Jurkat, Clone E6-1 (cell line): ENCODE data around the gene KIF4B.

Experiments used
- DNase-seq: peaks from one replicate; pipeline ENCODE4 v3.0.0-alpha.2; 2011; ENCODE audit warnings: low read depth, low spot score
- H3K4me3 ChIP-seq: 2 replicates; pipeline ENCODE4 v1.5.1; 2011; ENCODE audit warnings: mild to moderate bottlenecking, low read length, control low read depth, moderate library complexity

Gene KIF4B

DNA sequence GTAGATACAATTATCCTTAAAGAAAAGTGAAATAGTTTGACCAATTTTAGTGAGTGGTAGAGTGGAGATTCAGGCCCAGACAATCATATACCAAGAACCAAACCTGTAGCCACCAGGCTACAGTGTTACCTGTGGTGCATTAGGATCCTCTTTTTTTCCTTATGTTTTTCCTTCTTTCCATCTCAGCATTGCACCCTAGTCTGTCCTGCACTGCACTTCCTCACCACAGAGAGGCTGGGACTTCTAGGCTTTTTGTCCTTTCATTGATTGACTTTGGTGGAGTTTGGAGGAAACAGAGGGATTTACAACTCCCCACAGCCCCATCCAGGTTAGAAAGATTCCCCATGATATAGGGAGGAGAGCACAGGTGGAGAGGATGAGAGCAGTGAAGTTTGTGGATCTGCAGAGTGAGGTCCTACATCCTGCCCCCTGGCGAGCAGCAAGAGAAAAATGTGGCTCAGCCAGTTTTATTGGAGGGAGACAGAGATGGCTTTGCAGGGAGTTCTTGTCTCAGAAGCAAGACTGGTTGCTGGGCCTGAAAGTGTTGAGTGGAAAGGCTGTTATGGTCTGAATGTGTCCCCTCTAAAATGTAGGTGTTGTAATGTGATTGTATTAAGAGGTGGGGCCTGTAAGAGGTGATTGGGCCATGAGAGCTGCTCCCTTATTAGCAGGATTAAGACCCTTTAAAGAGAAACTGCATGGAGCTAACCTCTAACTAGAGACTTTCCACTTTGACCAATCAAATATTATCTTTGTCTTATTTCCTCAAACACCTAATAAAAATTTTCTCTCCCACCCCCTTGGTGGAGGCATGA, 36.2 kb downstream of the KIF4B start:
- peak; percentile 28 for DNase-seq
- no peak overlapping the region for H3K4me3 ChIP-seq

DNA sequence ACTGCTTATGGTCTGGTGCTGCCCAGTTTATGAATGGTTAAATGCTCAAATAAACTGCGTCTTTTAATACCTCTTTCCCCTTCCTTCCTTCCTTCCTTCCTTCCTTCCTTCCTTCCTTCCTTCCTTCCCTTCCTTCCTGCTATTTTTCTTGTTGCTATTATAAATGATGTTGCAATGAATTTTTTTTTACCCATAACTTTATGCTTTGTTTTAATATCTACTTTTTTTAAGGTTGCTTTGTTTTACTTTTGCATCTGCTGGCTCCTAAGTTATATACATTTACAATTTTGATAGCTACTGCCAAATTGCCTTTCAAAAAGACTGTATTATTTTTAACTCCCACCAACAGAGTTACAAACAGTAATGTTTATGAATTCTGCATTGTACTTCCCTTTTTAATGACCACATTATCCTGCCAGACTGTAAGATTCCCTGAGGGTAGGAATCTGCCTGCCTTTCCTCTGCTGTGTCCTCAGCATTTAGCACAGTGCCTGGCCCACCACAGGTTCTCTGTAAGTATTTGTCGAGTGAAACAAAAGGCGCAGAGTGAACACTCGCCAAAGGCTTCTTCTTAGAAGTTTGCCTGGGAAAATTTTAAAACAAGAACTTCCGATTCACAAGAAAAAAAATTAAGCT, 36.9 kb downstream of the KIF4B start:
- no peak for DNase-seq
- H3K4me3 ChIP-seq = no peak overlapping the region

GRCh38 chr5:155052532-155052931, 39.0 kb downstream of the KIF4B start:
- no peak overlapping the region for H3K4me3 ChIP-seq
- DNase-seq = no peak

GRCh38 chr5:155053501-155053900, 39.9 kb downstream of the KIF4B start:
- DNase-seq = no peak

DNA sequence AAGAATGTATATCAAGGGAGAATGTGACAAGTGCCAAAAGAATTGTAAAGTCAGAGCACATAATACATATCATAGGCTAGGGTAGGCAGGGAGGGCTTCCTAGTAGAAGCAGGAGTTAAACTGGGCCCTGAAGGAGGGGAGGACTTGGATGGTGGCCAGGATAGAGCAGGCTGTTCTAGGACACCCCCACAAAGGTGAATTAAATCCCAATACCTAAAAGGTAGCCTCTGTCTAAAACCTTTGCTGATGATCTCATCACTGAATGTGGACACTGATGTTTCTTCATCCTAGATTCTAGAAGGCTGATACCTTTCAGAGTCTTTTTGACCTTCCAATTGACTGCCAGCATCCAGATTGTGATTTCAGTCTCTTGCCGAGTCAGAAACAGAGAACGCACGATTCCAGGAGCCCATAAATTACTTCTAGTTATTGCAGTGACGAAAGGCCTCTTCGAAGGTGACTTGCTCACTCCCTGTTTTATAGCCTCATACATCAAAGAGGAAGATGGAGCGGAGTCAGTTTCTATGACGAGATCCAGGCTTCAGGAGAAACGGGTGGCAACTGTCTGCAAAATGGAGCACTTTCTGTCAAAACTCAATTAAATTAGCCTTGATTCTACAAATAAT, 43.2 kb downstream of the KIF4B start:
- no peak overlapping the region for H3K4me3 ChIP-seq
- DNase-seq = no peak

More at GRCh38 chr5:155053501-155053900, 39.9 kb downstream of the KIF4B start:
- no peak overlapping the region for H3K4me3 ChIP-seq

DNA sequence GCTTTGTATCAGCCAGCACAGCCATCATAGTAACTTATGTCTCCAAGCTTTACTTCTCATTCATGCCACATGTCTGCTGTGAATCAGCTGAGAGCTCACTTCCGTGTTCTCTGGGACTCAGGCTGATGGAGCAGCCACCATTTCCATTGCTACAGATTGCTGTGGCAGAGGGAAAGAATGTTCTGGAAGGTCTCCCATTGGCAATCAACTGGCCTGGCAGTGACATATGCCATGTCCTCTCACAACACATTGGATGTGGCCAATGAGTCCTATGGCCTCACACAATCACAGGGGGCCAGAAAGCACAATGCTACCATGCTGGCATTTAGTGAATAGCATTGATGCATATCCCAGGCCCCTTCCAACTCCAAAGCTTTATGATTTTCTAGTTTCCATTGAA, 44.1 kb downstream of the KIF4B start:
- no peak for DNase-seq
- no peak overlapping the region for H3K4me3 ChIP-seq

- no peak for DNase-seq
- H3K4me3 ChIP-seq = no peak overlapping the region
These were observed 51.0 kb downstream of the KIF4B start for GRCh38 chr5:155064580-155064979.

DNA sequence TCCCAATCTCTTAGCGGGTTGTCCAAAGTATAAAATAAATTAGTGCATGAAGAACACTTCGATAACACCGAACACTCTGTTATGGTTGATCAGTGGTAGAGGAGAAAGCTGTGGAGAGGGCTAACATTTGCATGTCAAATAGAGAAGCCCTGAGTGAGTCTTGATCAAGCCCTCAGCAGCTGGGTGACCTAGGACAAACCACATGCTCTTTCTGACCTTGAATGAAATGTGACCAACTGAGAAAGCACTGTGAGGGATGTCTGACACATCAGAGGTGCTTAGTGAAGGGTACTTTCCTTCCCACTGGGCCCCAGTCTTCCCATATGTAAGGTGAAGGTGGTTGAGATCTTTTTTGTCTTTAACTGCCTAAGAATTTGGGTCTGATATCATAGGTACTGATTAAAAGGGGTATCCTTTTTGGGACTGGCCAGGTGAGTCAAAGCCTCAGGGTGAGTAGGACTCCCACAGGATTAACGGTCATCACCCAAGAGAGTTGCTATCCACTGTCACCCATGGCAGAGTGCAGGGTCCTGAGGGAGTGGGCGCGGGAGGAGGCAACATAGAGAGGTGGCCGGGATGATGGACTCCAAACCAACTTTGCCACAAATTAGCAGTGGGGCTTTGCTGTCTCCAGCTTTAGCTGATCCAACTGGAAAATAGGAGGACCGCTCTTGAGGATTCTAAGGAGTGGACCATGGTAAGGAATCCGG, 53.5 kb downstream of the KIF4B start:
- DNase-seq = no peak
- no peak overlapping the region for H3K4me3 ChIP-seq
